Endothelial cell of hepatic sinusoid (primary cell): ENCODE results near the gene BBS9.
"Not testable (repeated sequence)": the region's sequence is repeated elsewhere in the genome, so short reads cannot be mapped to it uniquely, and the experiment has no call there.

ENCODE experiments used
- in situ Hi-C: cut with HindIII; loops from 2 replicates; pipeline ENCODE4 v1.10.0; 2017; ENCODE audit warnings: low sequenced_read_pairs

BBS9 gene

GRCh38 chr7:33192695-33193291 lies 63.4 kb downstream of the BBS9 start:
- in situ Hi-C loops = no loop called here

- in situ Hi-C loops = no loop called here
Observed at GRCh38 chr7:33193308-33193864, 64.0 kb downstream of the BBS9 start.

- in situ Hi-C loops = no loop called here
Observed at GRCh38 chr7:33195264-33195663, 65.9 kb downstream of the BBS9 start.

- in situ Hi-C loops = no loop called here
Observed at GRCh38 chr7:33196221-33196620, 66.9 kb downstream of the BBS9 start.

GRCh38 chr7:33200282-33200681 lies 70.9 kb downstream of the BBS9 start:
- in situ Hi-C loops = no loop called here

GRCh38 chr7:33201821-33202220 lies 72.5 kb downstream of the BBS9 start:
- in situ Hi-C loops = no loop called here

GRCh38 chr7:33210958-33211357 lies 81.6 kb downstream of the BBS9 start:
- in situ Hi-C loops = no loop called here

GRCh38 chr7:33212144-33212543 lies 82.8 kb downstream of the BBS9 start:
- in situ Hi-C loops = no loop called here

- in situ Hi-C loops = no loop called here
Observed at GRCh38 chr7:33215992-33216391, 86.6 kb downstream of the BBS9 start.

GRCh38 chr7:33217595-33217994 lies 88.2 kb downstream of the BBS9 start:
- in situ Hi-C loops = no loop called here

GRCh38 chr7:33218841-33219535 lies 89.6 kb downstream of the BBS9 start:
- in situ Hi-C loops = not testable (repeated sequence)

GRCh38 chr7:33220231-33220630 lies 90.9 kb downstream of the BBS9 start:
- in situ Hi-C loops = no loop called here

- in situ Hi-C loops = no loop called here
Observed at GRCh38 chr7:33221390-33221789, 92.0 kb downstream of the BBS9 start.

GRCh38 chr7:33232632-33233145 lies 103.3 kb downstream of the BBS9 start:
- in situ Hi-C loops = no loop called here

GRCh38 chr7:33233659-33234058 lies 104.3 kb downstream of the BBS9 start:
- in situ Hi-C loops = no loop called here

GRCh38 chr7:33237036-33237435 lies 107.7 kb downstream of the BBS9 start:
- in situ Hi-C loops = no loop called here

GRCh38 chr7:33243319-33243881 lies 114.0 kb downstream of the BBS9 start:
- in situ Hi-C loops = no loop called here

GRCh38 chr7:33248671-33249070 lies 119.3 kb downstream of the BBS9 start:
- in situ Hi-C loops = no loop called here

- in situ Hi-C loops = no loop called here
Observed at GRCh38 chr7:33250421-33250871, 121.1 kb downstream of the BBS9 start.

GRCh38 chr7:33251301-33251700 lies 121.9 kb downstream of the BBS9 start:
- in situ Hi-C loops = no loop called here

- in situ Hi-C loops = no loop called here
Observed at GRCh38 chr7:33258491-33258951, 129.2 kb downstream of the BBS9 start.

GRCh38 chr7:33261585-33261984 lies 132.2 kb downstream of the BBS9 start:
- in situ Hi-C loops = no loop called here
